GM19328 (cell line): ENCODE results near the gene MBD6.

Experiments used
- ATAC-seq: cut with Tn5 transposase; IDR thresholded peaks from one replicate; pipeline ENCODE4 v1.9.1; 2021; ENCODE audit warnings: mild to moderate bottlenecking, moderate library complexity; ENCODE audit not compliant: unreplicated experiment

The MBD6 gene

GRCh38 chr12:57574795-57575194 is 52.2 kb downstream of the MBD6 start:
- ATAC-seq, result no peak

- no peak for ATAC-seq
These were observed 53.4 kb downstream of the MBD6 start for GRCh38 chr12:57575771-57576612.

- no peak for ATAC-seq
These were observed 54.1 kb downstream of the MBD6 start for GRCh38 chr12:57576613-57577160.

GRCh38 chr12:57577981-57578758 is 55.5 kb downstream of the MBD6 start:
- no peak for ATAC-seq

GRCh38 chr12:57579011-57579410 is 56.4 kb downstream of the MBD6 start:
- no peak for ATAC-seq
